Measurements from ENCODE around the gene NEO1. TPM values are rescaled to one million over a fixed set of nuclear protein-coding genes. Genes with fewer than 3 reads are reported as not detected.

The NEO1 gene
- total RNA-seq, 4 donors from 2014 or later: 27.1 to 39.6 (median 28.8) TPM

- no peaks in the 10 kb centered on the region for H3K36me3 ChIP-seq
- H3K4me3 ChIP-seq (replicated peaks in 1 of 3): no peak overlapping the region
- TF ChIP-seq POLR2A (IDR thresholded peaks at IDR 0.05) (no peak), CTCF (IDR thresholded peaks at IDR 0.05) (no peak)
- no peaks in the 10 kb centered on the region for H3K27me3 ChIP-seq
- H3K4me1 ChIP-seq: peaks cover 0 to 4% of the 10 kb centered on the region in 2 donors
- intact Hi-C loops (cut with DNase I): no loop called here
- DNase-seq: no peak
- no peaks in the 10 kb centered on the region for H3K9me3 ChIP-seq
- WGBS, 2 donors: 76 to 79% methylated on average over 5 of the region's 5 CpGs
- no peak overlapping the region for H3K27ac ChIP-seq
Measured at GRCh38 chr15:73022161-73022560, 30.1 kb upstream of the NEO1 start.

- Histone ChIP-seq H3K4me1 (peaks cover 0 to 4% of the 10 kb centered on the region in 2 donors), H3K36me3 (no peaks in the 10 kb centered on the region), H3K9me3 (no peaks in the 10 kb centered on the region), H3K4me3 (replicated peaks in 1 of 3) (no peak overlapping the region), H3K27ac (no peak overlapping the region), H3K27me3 (no peaks in the 10 kb centered on the region)
- intact Hi-C loops (cut with DNase I): no loop called here
- WGBS, 2 donors: 64 to 69% methylated on average over 3 of the region's 3 CpGs
- TF ChIP-seq POLR2A (IDR thresholded peaks at IDR 0.05): no peak
- TF ChIP-seq CTCF (IDR thresholded peaks at IDR 0.05): no peak
- DNase-seq: no peak
Measured at GRCh38 chr15:73023071-73023470, 29.2 kb upstream of the NEO1 start.

- peaks cover 0 to 4% of the 10 kb centered on the region in 2 donors for H3K4me1 ChIP-seq
- H3K4me3 ChIP-seq (replicated peaks in 1 of 3): no peak overlapping the region
- no peaks in the 10 kb centered on the region for H3K36me3 ChIP-seq
- WGBS, 2 donors: 40 to 48% methylated on average over 4 of the region's 4 CpGs
- H3K9me3 ChIP-seq: no peaks in the 10 kb centered on the region
- no peaks in the 10 kb centered on the region for H3K27me3 ChIP-seq
- no peak for TF ChIP-seq POLR2A (IDR thresholded peaks at IDR 0.05)
- no peak for TF ChIP-seq CTCF (IDR thresholded peaks at IDR 0.05)
- no peak overlapping the region for H3K27ac ChIP-seq
- intact Hi-C loops (cut with DNase I): no loop called here
- peak; percentile 43 to 53 for DNase-seq
Measured at GRCh38 chr15:73024168-73024567, 28.1 kb upstream of the NEO1 start.

- no peak overlapping the region for H3K4me3 ChIP-seq (replicated peaks in 1 of 3)
- H3K4me1 ChIP-seq: peaks cover 0 to 8% of the 10 kb centered on the region in 2 donors
- no peak overlapping the region for H3K27ac ChIP-seq
- H3K27me3 ChIP-seq: no peaks in the 10 kb centered on the region
- no peaks in the 10 kb centered on the region for H3K9me3 ChIP-seq
- intact Hi-C loops (cut with DNase I): no loop called here
- no peak for DNase-seq
- TF ChIP-seq CTCF (IDR thresholded peaks at IDR 0.05) (no peak), POLR2A (IDR thresholded peaks at IDR 0.05) (no peak)
- H3K36me3 ChIP-seq: no peaks in the 10 kb centered on the region
- WGBS, 2 donors: 44 to 46% methylated on average over 4 of the region's 4 CpGs
Measured at GRCh38 chr15:73026511-73027054, 25.7 kb upstream of the NEO1 start.

- no peak for TF ChIP-seq CTCF (IDR thresholded peaks at IDR 0.05)
- TF ChIP-seq POLR2A (IDR thresholded peaks at IDR 0.05): no peak
- Histone ChIP-seq H3K9me3 (no peaks in the 10 kb centered on the region), H3K36me3 (no peaks in the 10 kb centered on the region), H3K27me3 (no peaks in the 10 kb centered on the region), H3K4me1 (peaks cover 0 to 8% of the 10 kb centered on the region in 2 donors), H3K4me3 (replicated peaks in 1 of 3) (no peak overlapping the region), H3K27ac (no peak overlapping the region)
- intact Hi-C loops (cut with DNase I): no loop called here
- 93 to 95% methylated on average over 6 of the region's 6 CpGs for WGBS, 2 donors
- no peak for DNase-seq
Measured at GRCh38 chr15:73028031-73028430, 24.2 kb upstream of the NEO1 start.
